Measurements from ENCODE around the gene LPCAT1. TPM values are rescaled to one million over a fixed set of nuclear protein-coding genes. Genes with fewer than 3 reads are reported as not detected.

LPCAT1 gene
- total RNA-seq, 1 experiment from 2014 or later: 75.0 TPM

DNA sequence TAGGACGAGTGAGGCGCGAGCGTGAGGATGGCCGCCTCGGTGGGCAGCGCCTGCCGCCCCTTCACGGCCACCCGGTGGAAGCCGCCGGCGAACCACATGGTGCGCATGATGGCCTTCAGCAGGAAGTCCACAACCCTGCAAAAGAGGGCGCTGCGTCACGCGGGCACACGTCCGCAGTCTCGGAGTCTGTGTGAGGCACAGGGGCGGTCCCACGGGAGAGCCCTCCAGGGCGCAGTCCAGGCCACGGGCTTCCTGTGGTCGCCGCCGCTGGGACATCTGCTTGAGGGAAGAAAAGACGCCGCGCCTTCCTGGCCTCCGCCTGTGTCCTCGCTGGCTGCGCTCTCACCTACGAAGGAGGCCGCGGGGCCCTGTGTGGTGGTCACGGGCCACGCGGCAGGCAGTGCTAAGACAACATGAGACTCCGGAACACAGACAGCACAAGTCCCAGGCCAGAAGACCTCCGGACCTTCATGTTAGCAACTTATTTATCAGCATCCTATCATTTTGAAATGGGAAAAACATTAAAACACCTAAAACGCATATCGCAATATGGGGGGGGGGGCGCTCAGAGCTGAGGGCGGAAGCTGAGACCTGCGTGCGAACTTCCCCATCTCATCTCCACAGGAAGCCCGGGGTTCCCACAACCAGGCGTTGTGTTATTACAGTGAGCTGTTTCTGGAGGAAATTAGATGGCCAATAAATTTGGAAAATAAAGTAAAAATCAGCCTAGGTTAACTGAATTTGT lies 28.8 kb downstream of the LPCAT1 start:
- no TSS peak for BruUV-seq (replicated peaks)
- no peak for TF ChIP-seq FOSL1 (IDR thresholded peaks at IDR 0.05; ENCODE audit: low read depth)
- no peak for TF ChIP-seq ZNF274 (IDR thresholded peaks at IDR 0.05; ENCODE audit: low read depth, low read length)
- no peak for TF ChIP-seq YY1 (IDR thresholded peaks at IDR 0.05; ENCODE audit: extremely low read depth, insufficient replicate concordance, low read depth, low read length)
- TF ChIP-seq MAX (IDR thresholded peaks at IDR 0.05): no peak
- TF ChIP-seq ZFX (IDR thresholded peaks at IDR 0.05): no peak
- TF ChIP-seq ZBTB33 (IDR thresholded peaks at IDR 0.05; ENCODE audit: extremely low read depth, insufficient replicate concordance, low read length): no peak
- TF ChIP-seq POLR2AphosphoS5 (IDR thresholded peaks at IDR 0.05; ENCODE audit: low read depth, low read length): no peak
- TF ChIP-seq EGR1 (IDR thresholded peaks at IDR 0.05; ENCODE audit: low read depth): no peak
- no peak for TF ChIP-seq ELF1 (IDR thresholded peaks at IDR 0.05; ENCODE audit: borderline replicate concordance, low read depth)
- no peak for TF ChIP-seq TCF7L2 (IDR thresholded peaks at IDR 0.05; ENCODE audit: borderline replicate concordance, extremely low read depth, insufficient read depth, insufficient read length)
- no peak for TF ChIP-seq SIN3A (IDR thresholded peaks at IDR 0.05; ENCODE audit: low read depth)
- H3K4me2 ChIP-seq (ENCODE audit: low read length): no peak overlapping the region
- no peak for DNase-seq (ENCODE audit: low read depth, low spot score)
- no peaks in the 10 kb centered on the region for H4K20me1 ChIP-seq (ENCODE audit: insufficient read depth)
- POLR2A ChIA-PET: no interaction called here
- ATAC-seq: no peak
- peaks cover 22 to 33% of the 10 kb centered on the region in 2 experiments; a peak in 3 of 4 replicates for H3K36me3 ChIP-seq (ENCODE audit: control insufficient read depth in 1 of 2, insufficient read depth in 2 of 2, low read length in 2 of 2)
- no peak overlapping the region for H3K4me3 ChIP-seq (replicated peaks in 1 of 2; ENCODE audit: low read depth in 1 of 2, low read length in 2 of 2)
- H3K9me3 ChIP-seq (ENCODE audit: control insufficient read depth in 1 of 2, insufficient read depth in 1 of 2, low read depth in 1 of 2, low read length in 2 of 2): no peaks in the 10 kb centered on the region
- no peaks in the 10 kb centered on the region for H3K9me2 ChIP-seq (ENCODE audit: insufficient read depth)
- H2AFZ ChIP-seq (ENCODE audit: low read depth, low read length, poor library complexity, severe bottlenecking): no peak overlapping the region
- H3K9ac ChIP-seq (ENCODE audit: low read length): no peak overlapping the region
- CTCF ChIA-PET: no interaction called here
- H3K27me3 ChIP-seq (ENCODE audit: insufficient read depth, low read length): no peaks in the 10 kb centered on the region
- intact Hi-C loops (cut with micrococcal nuclease): no loop called here
- peaks cover 36% of the 10 kb centered on the region; the same call in 1 of the 2 replicates for H3K79me2 ChIP-seq (ENCODE audit: insufficient read depth, low read length)
- no peaks in the 10 kb centered on the region for H3K4me1 ChIP-seq (ENCODE audit: control insufficient read depth in 1 of 2, insufficient read depth in 2 of 2, low read length in 2 of 2)
- H3K27ac ChIP-seq (ENCODE audit: low read depth, low read length): no peak overlapping the region
- RAD21 ChIA-PET (ENCODE audit: low non-redundant PET in 1 of 2, low total read pairs in 2 of 2, uncharacterized antibody in 2 of 2, unreplicated experiment in 2 of 2): no interaction called here

All from HCT116 (cell line).